HFF-Myc (cell line): ENCODE data around the gene CXXC1.
A peak's percentile ranks its signal among the peaks of the same experiment; 100 is the strongest.

Experiments
- DNase-seq: peaks from one replicate; pipeline ENCODE4 v3.0.0-alpha.2; 2011; ENCODE audit warnings: low read depth; ENCODE audit errors: extremely low read depth
- H3K4me3 ChIP-seq: replicated peaks from 2 replicates; pipeline ENCODE4 v1.5.1; 2011; ENCODE audit warnings: low read depth, mild to moderate bottlenecking, control low read depth, low read length
- CTCF ChIP-seq: IDR thresholded peaks from 2 replicates; pipeline ENCODE4 v1.5.1; 2012; ENCODE audit warnings: mild to moderate bottlenecking, low read depth, low read length, control low read depth; ENCODE audit errors: missing control alignments

CXXC1 gene

GRCh38 chr18:50307738-50308470, 20.4 kb upstream of the CXXC1 start:
- no peak for TF ChIP-seq CTCF
- DNase-seq, result peak; percentile 55
- peak overlapping the region; percentile 43 for H3K4me3 ChIP-seq

- peak overlapping the region; percentile 43 for H3K4me3 ChIP-seq
- TF ChIP-seq CTCF, result no peak
- no peak for DNase-seq
Measured at GRCh38 chr18:50307400-50307737, 19.9 kb upstream of the CXXC1 start.

- 0 out of 2 replicates have a peak overlapping the region, but pooled peaks have one; percentile 43 for H3K4me3 ChIP-seq
- TF ChIP-seq CTCF, result no peak
- DNase-seq, result no peak
Measured at GRCh38 chr18:50306944-50307343, 19.5 kb upstream of the CXXC1 start.

GRCh38 chr18:50301074-50301473, 13.6 kb upstream of the CXXC1 start:
- no peak for TF ChIP-seq CTCF
- DNase-seq, result no peak
- no peak overlapping the region for H3K4me3 ChIP-seq

GRCh38 chr18:50299626-50300388, 12.3 kb upstream of the CXXC1 start:
- no peak for TF ChIP-seq CTCF
- DNase-seq, result no peak
- no peak overlapping the region for H3K4me3 ChIP-seq

GRCh38 chr18:50298443-50299284, 11.2 kb upstream of the CXXC1 start:
- H3K4me3 ChIP-seq, result peak overlapping the region; percentile 32
- no peak for DNase-seq
- TF ChIP-seq CTCF, result no peak
